Esophagus muscularis mucosa (tissue), 4 donors: Measurements from ENCODE around the gene NUP188.

Experiments used
- CTCF ChIP-seq, 3 experiments: fragments of 200-600 bp in 2 of 3; fragments of 450-650 bp in 1 of 3; sonication (generic) in 2 of 3; IDR thresholded peaks; one replicate each; pipeline ENCODE4 v1.5.1; 2017 to 2019; ENCODE audit warnings: antibody characterized with exemption in 3 of 3, mild to moderate bottlenecking in 2 of 3, moderate library complexity in 1 of 3
- EP300 ChIP-seq: sonication (generic); formaldehyde crosslinking; IDR thresholded peaks from one replicate; pipeline ENCODE4 v1.6.1; 2017; ENCODE audit warnings: antibody characterized with exemption
- POLR2A ChIP-seq: fragments of 450-650 bp; IDR thresholded peaks from one replicate; pipeline ENCODE4 v1.6.1; 2017; ENCODE audit warnings: antibody characterized with exemption, moderate library complexity, mild to moderate bottlenecking, low read depth
- POLR2AphosphoS5 ChIP-seq, 2 donors: sonication (generic); formaldehyde crosslinking; IDR thresholded peaks; one replicate each; pipeline ENCODE4 v1.6.1; 2017; ENCODE audit warnings: antibody characterized with exemption in 2 of 2

- no peak for TF ChIP-seq CTCF (IDR thresholded peaks at IDR 0.05)
- no peak for TF ChIP-seq POLR2AphosphoS5 (IDR thresholded peaks at IDR 0.05)
- TF ChIP-seq POLR2A, result no peak
- TF ChIP-seq EP300, result no peak
These were observed 58.0 kb downstream of the NUP188 start for GRCh38 chr9:129005336-129005997.
